SK-N-MC (cell line): ENCODE measurements around the gene ARHGAP23.

Source experiments
- EZH2 ChIP-seq: fragments of 200-600 bp; sonication (generic); IDR thresholded peaks from one replicate; pipeline ENCODE4 v1.6.1; 2017; ENCODE audit warnings: antibody characterized with exemption
- POLR2AphosphoS5 ChIP-seq: IDR thresholded peaks from 2 replicates; pipeline ENCODE4 v1.6.1; 2012; ENCODE audit warnings: mild to moderate bottlenecking, low read depth, low read length, borderline replicate concordance

- TF ChIP-seq EZH2 (no peak), POLR2AphosphoS5 (no peak)
These were observed 18.1 kb upstream of the ARHGAP23 start for GRCh38 chr17:38410201-38410600.
